H9 (cell line): ENCODE measurements around the gene CLCNKB. TPM values are rescaled to one million over a fixed set of nuclear protein-coding genes. Genes with fewer than 3 reads are reported as not detected.

Experiments used
- DNase-seq: peaks from one replicate; pipeline ENCODE4 v3.0.0-alpha.2; 2017
- H2AFZ ChIP-seq: one replicate; pipeline ENCODE4 v1.6.1; 2013; ENCODE audit warnings: mild to moderate bottlenecking, low read length, control low read depth, moderate library complexity
- H2AK5ac ChIP-seq: 2 replicates; pipeline ENCODE4 v1.6.1; 2013; ENCODE audit warnings: low read length, control low read depth, mixed read lengths; ENCODE audit not compliant: insufficient read length
- H2BK120ac ChIP-seq: one replicate; pipeline ENCODE4 v1.6.1; 2013; ENCODE audit warnings: low read depth, mild to moderate bottlenecking, low read length, control low read depth, inconsistent platforms; ENCODE audit not compliant: poor library complexity, severe bottlenecking
- H2BK12ac ChIP-seq: 2 replicates; pipeline ENCODE4 v1.6.1; 2013; ENCODE audit warnings: low read length, control low read depth, mixed read lengths, low read depth; ENCODE audit not compliant: insufficient read length
- H2BK15ac ChIP-seq: 2 replicates; pipeline ENCODE4 v1.6.1; 2013; ENCODE audit warnings: low read depth, low read length, control low read depth
- H2BK20ac ChIP-seq: one replicate; pipeline ENCODE4 v1.6.1; 2013; ENCODE audit warnings: low read depth, mild to moderate bottlenecking, low read length, control low read depth, inconsistent platforms; ENCODE audit not compliant: poor library complexity, severe bottlenecking
- H2BK5ac ChIP-seq: 2 replicates; pipeline ENCODE4 v1.6.1; 2013; ENCODE audit warnings: low read length, control low read depth, mixed read lengths; ENCODE audit not compliant: insufficient read length
- H3K14ac ChIP-seq: 2 replicates; pipeline ENCODE4 v1.6.1; 2013; ENCODE audit warnings: low read length, control low read depth; ENCODE audit not compliant: insufficient read depth
- H3K18ac ChIP-seq: 2 replicates; pipeline ENCODE4 v1.6.1; 2013; ENCODE audit warnings: low read depth, mild to moderate bottlenecking, mixed read lengths, low read length, control low read depth; ENCODE audit not compliant: insufficient read length
- H3K23ac ChIP-seq: 2 replicates; pipeline ENCODE4 v1.6.1; 2013; ENCODE audit warnings: low read length, control low read depth, mixed read lengths, low read depth; ENCODE audit not compliant: insufficient read length
- H3K23me2 ChIP-seq: 2 replicates; pipeline ENCODE4 v1.6.1; 2013; ENCODE audit warnings: low read depth, mild to moderate bottlenecking, mixed read lengths, low read length, control low read depth; ENCODE audit not compliant: insufficient read length, poor library complexity, severe bottlenecking
- H3K27ac ChIP-seq: 2 replicates; pipeline ENCODE4 v1.5.1; 2013; ENCODE audit warnings: low read length, control low read depth, mixed read lengths, low read depth; ENCODE audit not compliant: insufficient read length
- H3K27me3 ChIP-seq: 2 replicates; pipeline ENCODE4 v1.6.1; 2013; ENCODE audit warnings: low read length, control low read depth, inconsistent platforms; ENCODE audit not compliant: insufficient read depth
- H3K4ac ChIP-seq: 2 replicates; pipeline ENCODE4 v1.6.1; 2013; ENCODE audit warnings: low read depth, mild to moderate bottlenecking, control low read depth, inconsistent platforms, low read length, moderate library complexity
- H3K4me1 ChIP-seq: 2 replicates; pipeline ENCODE4 v1.6.1; 2013; ENCODE audit warnings: low read length, control low read depth, inconsistent platforms; ENCODE audit not compliant: insufficient read depth
- H3K4me2 ChIP-seq: 2 replicates; pipeline ENCODE4 v1.6.1; 2013; ENCODE audit warnings: low read length, control low read depth, mixed read lengths; ENCODE audit not compliant: insufficient read length, insufficient read depth
- H3K56ac ChIP-seq: 2 replicates; pipeline ENCODE4 v1.6.1; 2013; ENCODE audit warnings: low read depth, mild to moderate bottlenecking, mixed read lengths, low read length, control low read depth; ENCODE audit not compliant: insufficient read length
- H3K79me1 ChIP-seq: 2 replicates; pipeline ENCODE4 v1.6.1; 2013; ENCODE audit warnings: low read depth, mild to moderate bottlenecking, moderate library complexity, low read length, control low read depth, inconsistent platforms; ENCODE audit not compliant: insufficient read depth, poor library complexity, severe bottlenecking
- H3K79me2 ChIP-seq: 2 replicates; pipeline ENCODE4 v1.6.1; 2013; ENCODE audit warnings: low read length, control low read depth, inconsistent platforms; ENCODE audit not compliant: insufficient read depth
- H3K9ac ChIP-seq: 2 replicates; pipeline ENCODE4 v1.6.1; 2013; ENCODE audit warnings: low read length, control low read depth, mixed read lengths; ENCODE audit not compliant: insufficient read length; ENCODE audit errors: extremely low read depth
- H3K9me3 ChIP-seq: one replicate; pipeline ENCODE4 v1.6.1; 2013; ENCODE audit warnings: low read depth, low read length, inconsistent platforms; ENCODE audit not compliant: control insufficient read depth
- H3T11ph ChIP-seq: one replicate; pipeline ENCODE4 v1.6.1; 2013; ENCODE audit warnings: mild to moderate bottlenecking, low read length, control low read depth, inconsistent platforms
- H4K20me1 ChIP-seq: one replicate; pipeline ENCODE4 v1.6.1; 2013; ENCODE audit not compliant: control insufficient read depth, insufficient read length, insufficient read depth
- H4K5ac ChIP-seq: 2 replicates; pipeline ENCODE4 v1.6.1; 2013; ENCODE audit warnings: low read depth, mild to moderate bottlenecking, mixed read lengths, low read length, control low read depth; ENCODE audit not compliant: insufficient read length
- H4K8ac ChIP-seq: replicated peaks from 2 replicates; pipeline ENCODE4 v1.6.1; 2013; ENCODE audit warnings: low read length, control low read depth, mixed read lengths, low read depth; ENCODE audit not compliant: insufficient read length
- H4K91ac ChIP-seq: 2 replicates; pipeline ENCODE4 v1.6.1; 2013; ENCODE audit warnings: low read depth, mild to moderate bottlenecking, moderate library complexity, mixed read lengths, low read length, control low read depth; ENCODE audit not compliant: insufficient read length
- H3K27ac Mint-ChIP-seq, 3 experiments: 2 replicates in 2 of 3; 3 replicates in 1 of 3; pipeline ENCODE4 v1.8.0; 2020 to 2021; ENCODE audit warnings: mixed read lengths in 3 of 3, mild to moderate bottlenecking in 1 of 3, moderate library complexity in 1 of 3
- H3K27me3 Mint-ChIP-seq: 2 replicates; pipeline ENCODE4 v1.8.0; 2021; ENCODE audit warnings: low read depth, mild to moderate bottlenecking, moderate library complexity, mixed read lengths
- H3K36me3 Mint-ChIP-seq, 3 experiments: 2 replicates in 2 of 3; 3 replicates in 1 of 3; pipeline ENCODE4 v1.8.0; 2020 to 2021; ENCODE audit warnings: low read depth in 3 of 3, mixed read lengths in 3 of 3; ENCODE audit not compliant: insufficient read depth in 1 of 3
- H3K4me1 Mint-ChIP-seq, 2 experiments: 2 replicates each; pipeline ENCODE4 v1.8.0; 2020; ENCODE audit warnings: mixed read lengths in 2 of 2
- H3K4me3 Mint-ChIP-seq, 2 experiments: 2 replicates in 1 of 2; 3 replicates in 1 of 2; pipeline ENCODE4 v1.8.0; 2020 to 2021; ENCODE audit warnings: mild to moderate bottlenecking in 2 of 2, mixed read lengths in 2 of 2, moderate library complexity in 1 of 2
- H3K9me3 Mint-ChIP-seq, 2 experiments: 2 replicates in 1 of 2; 3 replicates in 1 of 2; pipeline ENCODE4 v1.8.0; 2020; ENCODE audit warnings: mild to moderate bottlenecking in 2 of 2, mixed read lengths in 2 of 2, moderate library complexity in 1 of 2
- CTCF ChIP-seq: fragments of 200-600 bp; sonication (generic); conservative IDR thresholded peaks from 3 replicates; pipeline ENCODE4 v1.8.0; 2021; ENCODE audit warnings: antibody characterized with exemption, mild to moderate bottlenecking
- WGBS: extraction: QIAGEN DNeasy Blood & Tissue Kit; methylation state at CpG from one replicate; pipeline ENCODE4 v1.1.7; 2013; ENCODE audit warnings: missing lambda C conversion rate, low lambda C conversion rate, mixed read lengths; ENCODE audit not compliant: insufficient read length; ENCODE audit errors: extremely low coverage; 5-methylcytosine and 5-hydroxymethylcytosine counted together
- total RNA-seq: library from RNA; stranded (reverse); gene quantifications from 2 replicates; pipeline ENCODE4 v1.2.1, GENCODE V29; 2021

The CLCNKB gene
- total RNA-seq, 1 experiment from 2014 or later, result 1.7 TPM

GRCh38 chr1:16046842-16047241 lies 3.3 kb downstream of the CLCNKB start:
- DNase-seq, result no peak
- no peaks in the 10 kb centered on the region for H3K27me3 ChIP-seq
- peaks cover 26% of the 10 kb centered on the region for H3K27me3 Mint-ChIP-seq

More at GRCh38 chr1:16046842-16047241, 3.3 kb downstream of the CLCNKB start:
- Histone ChIP-seq H3K4me1 (no peaks in the 10 kb centered on the region; the same call in 1 of the 2 replicates), H2BK12ac (no peak overlapping the region), H3K4me2 (no peak overlapping the region), H3K27ac (no peak overlapping the region), H2AFZ (no peak overlapping the region), H3K56ac (no peak overlapping the region), H2BK15ac (no peak overlapping the region), H3K79me1 (no peaks in the 10 kb centered on the region), H3K9me3 (no peaks in the 10 kb centered on the region), H4K91ac (no peak overlapping the region), H3T11ph (no peak overlapping the region), H3K23ac (no peak overlapping the region), H4K20me1 (no peaks in the 10 kb centered on the region), H2AK5ac (no peak overlapping the region), H3K9ac (no peak overlapping the region), H3K14ac (no peak overlapping the region), H2BK20ac (no peak overlapping the region), H2BK5ac (no peak overlapping the region), H3K79me2 (no peaks in the 10 kb centered on the region), H2BK120ac (no peak overlapping the region), H3K4ac (no peak overlapping the region), H4K5ac (no peak overlapping the region), H4K8ac (no peak overlapping the region), H3K18ac (no peak overlapping the region), H3K23me2 (no peaks in the 10 kb centered on the region)
- no peak overlapping the region; a peak in 1 of 5 replicates for H3K4me3 Mint-ChIP-seq
- H3K9me3 Mint-ChIP-seq, result no peaks in the 10 kb centered on the region
- no peak for TF ChIP-seq CTCF
- H3K4me1 Mint-ChIP-seq, result peaks cover 10 to 26% of the 10 kb centered on the region in 2 experiments
- no peaks in the 10 kb centered on the region for H3K36me3 Mint-ChIP-seq
- no peak overlapping the region; a peak in 1 of 7 replicates for H3K27ac Mint-ChIP-seq
- no CpG with 5 or more reads among the region's 7 CpGs for WGBS
